ENCODE data around the gene PCA3.

The PCA3 gene

GRCh38 chr9:76835571-76836283 is 71.5 kb downstream of the PCA3 start:
- no peak for DNase-seq
